ENCODE data around the gene HIVEP2.

HIVEP2 gene

GRCh38 chr6:142811923-142812322 lies 133.1 kb downstream of the HIVEP2 start:
- Histone ChIP-seq H3K4me3 (ENCODE audit: low read depth, low read length) (no peak overlapping the region), H3K27me3 (ENCODE audit: control insufficient read depth, insufficient read depth, low read length) (no peaks in the 10 kb centered on the region), H3K4me1 (ENCODE audit: control insufficient read depth, insufficient read depth, low read length) (peaks cover 16% of the 10 kb centered on the region), H3K27ac (ENCODE audit: low read depth, low read length) (no peak overlapping the region), H3K9me3 (ENCODE audit: control insufficient read depth, insufficient read depth, low read depth, low read length) (no peaks in the 10 kb centered on the region), H3K9ac (ENCODE audit: low read length) (no peak overlapping the region), H3K36me3 (ENCODE audit: control insufficient read depth, insufficient read depth, low read length) (no peaks in the 10 kb centered on the region)

- Histone ChIP-seq H3K9me3 (ENCODE audit: control insufficient read depth, insufficient read depth, low read depth, low read length) (no peaks in the 10 kb centered on the region), H3K36me3 (ENCODE audit: control insufficient read depth, insufficient read depth, low read length) (no peaks in the 10 kb centered on the region), H3K4me3 (ENCODE audit: low read depth, low read length) (no peak overlapping the region), H3K27ac (ENCODE audit: low read depth, low read length) (no peak overlapping the region), H3K27me3 (ENCODE audit: control insufficient read depth, insufficient read depth, low read length) (no peaks in the 10 kb centered on the region), H3K9ac (ENCODE audit: low read length) (no peak overlapping the region), H3K4me1 (ENCODE audit: control insufficient read depth, insufficient read depth, low read length) (peaks cover 16% of the 10 kb centered on the region)
Observed at GRCh38 chr6:142810952-142811514, 133.9 kb downstream of the HIVEP2 start.

GRCh38 chr6:142809947-142810346 lies 135.0 kb downstream of the HIVEP2 start:
- Histone ChIP-seq H3K4me3 (ENCODE audit: low read depth, low read length) (no peak overlapping the region), H3K9ac (ENCODE audit: low read length) (no peak overlapping the region), H3K9me3 (ENCODE audit: control insufficient read depth, insufficient read depth, low read depth, low read length) (no peaks in the 10 kb centered on the region), H3K4me1 (ENCODE audit: control insufficient read depth, insufficient read depth, low read length) (peaks cover 16% of the 10 kb centered on the region), H3K36me3 (ENCODE audit: control insufficient read depth, insufficient read depth, low read length) (no peaks in the 10 kb centered on the region), H3K27ac (ENCODE audit: low read depth, low read length) (no peak overlapping the region), H3K27me3 (ENCODE audit: control insufficient read depth, insufficient read depth, low read length) (no peaks in the 10 kb centered on the region)

- Histone ChIP-seq H3K27me3 (ENCODE audit: control insufficient read depth, insufficient read depth, low read length) (no peaks in the 10 kb centered on the region), H3K27ac (ENCODE audit: low read depth, low read length) (no peak overlapping the region), H3K4me3 (ENCODE audit: low read depth, low read length) (no peak overlapping the region), H3K4me1 (ENCODE audit: control insufficient read depth, insufficient read depth, low read length) (peaks cover 16% of the 10 kb centered on the region), H3K36me3 (ENCODE audit: control insufficient read depth, insufficient read depth, low read length) (no peaks in the 10 kb centered on the region), H3K9me3 (ENCODE audit: control insufficient read depth, insufficient read depth, low read depth, low read length) (no peaks in the 10 kb centered on the region), H3K9ac (ENCODE audit: low read length) (no peak overlapping the region)
Observed at GRCh38 chr6:142808405-142809061, 136.4 kb downstream of the HIVEP2 start.

DNA sequence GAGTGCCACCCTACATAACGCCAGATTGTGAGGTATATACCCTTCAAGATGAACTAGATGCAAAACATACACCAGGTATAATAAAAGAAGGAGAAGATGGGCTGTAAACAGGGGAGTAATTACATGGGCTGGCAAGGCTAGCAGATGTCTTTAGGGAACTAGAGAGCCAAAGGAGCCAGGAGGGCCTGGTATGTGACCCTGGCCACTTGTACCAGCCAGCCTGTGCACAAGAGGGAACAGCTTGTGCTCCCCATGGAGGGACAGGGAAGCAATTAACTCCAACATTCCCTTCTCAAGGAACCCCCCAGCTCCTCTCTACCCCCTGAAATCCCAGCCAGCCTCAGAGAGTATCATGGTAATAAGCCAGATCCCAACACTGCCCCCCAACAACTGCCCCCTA lies 139.9 kb downstream of the HIVEP2 start:
- no peak overlapping the region for H3K27ac ChIP-seq (ENCODE audit: low read depth, low read length)
- no peak overlapping the region for H3K4me3 ChIP-seq (ENCODE audit: low read depth, low read length)
- H3K36me3 ChIP-seq (ENCODE audit: control insufficient read depth, insufficient read depth, low read length): no peaks in the 10 kb centered on the region
- H3K27me3 ChIP-seq (ENCODE audit: control insufficient read depth, insufficient read depth, low read length): no peaks in the 10 kb centered on the region
- H3K9ac ChIP-seq (ENCODE audit: low read length): no peak overlapping the region
- H3K9me3 ChIP-seq (ENCODE audit: control insufficient read depth, insufficient read depth, low read depth, low read length): no peaks in the 10 kb centered on the region
- H3K4me1 ChIP-seq (ENCODE audit: control insufficient read depth, insufficient read depth, low read length): peaks cover 8% of the 10 kb centered on the region; the same call in 1 of the 2 replicates

DNA sequence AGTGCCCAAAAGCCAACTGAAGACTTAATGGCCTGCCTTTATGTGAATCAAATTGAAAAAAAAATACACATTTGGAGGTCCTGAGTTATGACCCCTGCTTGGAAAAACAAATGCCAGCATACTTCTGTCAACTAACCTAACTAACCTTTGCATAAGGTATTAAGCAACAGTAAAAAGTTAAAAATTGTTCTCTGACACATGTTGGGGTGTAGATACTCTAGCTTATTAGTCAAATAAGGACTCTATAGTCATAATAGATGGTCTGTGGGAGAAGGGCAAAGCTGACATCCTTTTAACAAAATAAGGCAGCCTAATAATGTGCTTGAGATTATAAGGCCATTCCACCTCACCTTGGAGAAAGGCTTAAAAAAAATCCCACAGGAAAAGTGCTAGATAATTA lies 140.5 kb downstream of the HIVEP2 start:
- no peaks in the 10 kb centered on the region for H3K36me3 ChIP-seq (ENCODE audit: control insufficient read depth, insufficient read depth, low read length)
- peaks cover 8% of the 10 kb centered on the region; the same call in 1 of the 2 replicates for H3K4me1 ChIP-seq (ENCODE audit: control insufficient read depth, insufficient read depth, low read length)

DNA sequence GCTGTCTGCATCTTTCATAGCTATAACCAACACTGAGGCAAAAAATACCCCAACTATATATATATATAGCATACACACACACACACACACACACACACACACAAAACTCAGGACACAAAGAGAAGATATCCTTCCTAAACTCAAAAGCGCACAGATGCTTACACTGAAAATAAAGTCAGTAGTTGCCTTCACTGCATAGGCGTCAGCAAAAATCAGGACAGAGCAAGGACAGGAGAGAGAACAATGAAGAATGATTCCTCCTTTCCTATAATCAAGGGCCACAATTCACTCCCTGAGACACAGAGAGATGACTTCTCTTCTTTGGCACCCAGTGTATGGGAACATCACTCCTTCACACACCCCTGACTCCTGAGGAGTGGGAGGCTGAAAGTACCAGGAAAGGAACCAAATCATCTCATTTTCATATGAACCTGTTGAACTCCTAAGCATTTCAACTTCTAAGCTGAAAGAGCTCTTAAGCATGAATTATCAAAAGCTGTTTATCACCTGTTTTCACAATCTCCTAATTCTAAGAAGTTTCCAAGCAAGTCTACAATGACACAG lies 141.4 kb downstream of the HIVEP2 start:
- no peaks in the 10 kb centered on the region for H3K27me3 ChIP-seq (ENCODE audit: control insufficient read depth, insufficient read depth, low read length)
- H3K9me3 ChIP-seq (ENCODE audit: control insufficient read depth, insufficient read depth, low read depth, low read length): no peaks in the 10 kb centered on the region
- H3K4me1 ChIP-seq (ENCODE audit: control insufficient read depth, insufficient read depth, low read length): peaks cover 8% of the 10 kb centered on the region; the same call in 1 of the 2 replicates
- no peak overlapping the region for H3K4me3 ChIP-seq (ENCODE audit: low read depth, low read length)
- H3K27ac ChIP-seq (ENCODE audit: low read depth, low read length): no peak overlapping the region
- H3K9ac ChIP-seq (ENCODE audit: low read length): no peak overlapping the region
- H3K36me3 ChIP-seq (ENCODE audit: control insufficient read depth, insufficient read depth, low read length): no peaks in the 10 kb centered on the region

More for the DNA sequence above, 140.5 kb downstream of the HIVEP2 start:
- no peak overlapping the region for H3K4me3 ChIP-seq (ENCODE audit: low read depth, low read length)
- no peaks in the 10 kb centered on the region for H3K27me3 ChIP-seq (ENCODE audit: control insufficient read depth, insufficient read depth, low read length)
- no peak overlapping the region for H3K9ac ChIP-seq (ENCODE audit: low read length)
- H3K27ac ChIP-seq (ENCODE audit: low read depth, low read length): no peak overlapping the region
- no peaks in the 10 kb centered on the region for H3K9me3 ChIP-seq (ENCODE audit: control insufficient read depth, insufficient read depth, low read depth, low read length)

GRCh38 chr6:142803032-142803431 lies 141.9 kb downstream of the HIVEP2 start:
- no peak overlapping the region for H3K27ac ChIP-seq (ENCODE audit: low read depth, low read length)
- no peaks in the 10 kb centered on the region for H3K36me3 ChIP-seq (ENCODE audit: control insufficient read depth, insufficient read depth, low read length)
- H3K27me3 ChIP-seq (ENCODE audit: control insufficient read depth, insufficient read depth, low read length): no peaks in the 10 kb centered on the region
- no peak overlapping the region for H3K9ac ChIP-seq (ENCODE audit: low read length)
- H3K4me1 ChIP-seq (ENCODE audit: control insufficient read depth, insufficient read depth, low read length): peaks cover 8% of the 10 kb centered on the region; the same call in 1 of the 2 replicates
- no peaks in the 10 kb centered on the region for H3K9me3 ChIP-seq (ENCODE audit: control insufficient read depth, insufficient read depth, low read depth, low read length)
- no peak overlapping the region for H3K4me3 ChIP-seq (ENCODE audit: low read depth, low read length)

- Histone ChIP-seq H3K36me3 (ENCODE audit: control insufficient read depth, insufficient read depth, low read length) (no peaks in the 10 kb centered on the region), H3K4me3 (ENCODE audit: low read depth, low read length) (no peak overlapping the region), H3K27me3 (ENCODE audit: control insufficient read depth, insufficient read depth, low read length) (no peaks in the 10 kb centered on the region), H3K27ac (ENCODE audit: low read depth, low read length) (no peak overlapping the region), H3K9me3 (ENCODE audit: control insufficient read depth, insufficient read depth, low read depth, low read length) (no peaks in the 10 kb centered on the region), H3K9ac (ENCODE audit: low read length) (no peak overlapping the region), H3K4me1 (ENCODE audit: control insufficient read depth, insufficient read depth, low read length) (peaks cover 8% of the 10 kb centered on the region; the same call in 1 of the 2 replicates)
Observed at GRCh38 chr6:142802124-142802523, 142.9 kb downstream of the HIVEP2 start.

DNA sequence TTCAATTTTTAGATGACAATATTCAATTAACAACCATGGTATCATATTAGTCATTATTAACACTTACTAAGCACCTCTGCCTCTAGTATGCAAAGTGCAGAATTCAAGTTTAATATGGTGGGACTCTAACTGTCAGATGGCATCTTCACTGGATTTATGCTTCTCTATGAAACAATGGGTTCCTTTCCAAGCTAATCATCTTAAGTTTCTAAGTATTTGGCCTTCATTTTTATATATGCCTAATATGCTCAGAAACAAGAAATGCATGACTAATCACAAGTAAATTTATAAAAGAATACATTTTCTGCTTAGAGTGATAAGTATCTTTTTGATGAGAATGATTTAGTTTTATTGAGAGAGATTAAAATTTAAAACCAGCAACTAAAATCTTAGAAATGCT lies 144.7 kb downstream of the HIVEP2 start:
- no peaks in the 10 kb centered on the region for H3K36me3 ChIP-seq (ENCODE audit: control insufficient read depth, insufficient read depth, low read length)
- no peaks in the 10 kb centered on the region for H3K9me3 ChIP-seq (ENCODE audit: control insufficient read depth, insufficient read depth, low read depth, low read length)
- H3K27me3 ChIP-seq (ENCODE audit: control insufficient read depth, insufficient read depth, low read length): no peaks in the 10 kb centered on the region
- H3K9ac ChIP-seq (ENCODE audit: low read length): no peak overlapping the region
- no peak overlapping the region for H3K27ac ChIP-seq (ENCODE audit: low read depth, low read length)
- no peak overlapping the region for H3K4me3 ChIP-seq (ENCODE audit: low read depth, low read length)
- peaks cover 10% of the 10 kb centered on the region; the same call in 1 of the 2 replicates for H3K4me1 ChIP-seq (ENCODE audit: control insufficient read depth, insufficient read depth, low read length)

DNA sequence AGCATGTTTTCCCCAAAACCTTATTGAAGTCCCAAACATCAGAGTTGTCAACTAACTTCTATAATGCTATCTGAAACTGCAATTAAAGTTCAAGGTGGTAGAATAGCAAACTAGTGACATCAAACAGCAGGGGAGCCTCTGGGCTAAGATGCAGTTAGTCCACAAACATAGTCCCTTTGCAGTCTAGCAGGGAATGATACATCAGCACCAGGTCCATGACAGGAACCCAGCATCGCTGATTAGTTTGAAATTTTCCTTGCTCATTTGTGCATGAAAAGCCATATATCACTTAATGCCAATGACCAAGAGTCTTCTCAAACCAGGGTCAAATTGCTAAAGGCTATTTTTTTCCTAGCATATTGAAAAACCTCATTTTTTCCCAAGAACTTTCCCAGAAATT lies 145.3 kb downstream of the HIVEP2 start:
- no peak overlapping the region for H3K9ac ChIP-seq (ENCODE audit: low read length)
- no peaks in the 10 kb centered on the region for H3K27me3 ChIP-seq (ENCODE audit: control insufficient read depth, insufficient read depth, low read length)
- no peak overlapping the region for H3K27ac ChIP-seq (ENCODE audit: low read depth, low read length)
- H3K36me3 ChIP-seq (ENCODE audit: control insufficient read depth, insufficient read depth, low read length): no peaks in the 10 kb centered on the region
- H3K9me3 ChIP-seq (ENCODE audit: control insufficient read depth, insufficient read depth, low read depth, low read length): no peaks in the 10 kb centered on the region
- peaks cover 10% of the 10 kb centered on the region; the same call in 1 of the 2 replicates for H3K4me1 ChIP-seq (ENCODE audit: control insufficient read depth, insufficient read depth, low read length)
- no peak overlapping the region for H3K4me3 ChIP-seq (ENCODE audit: low read depth, low read length)

Measured in HUES6 (cell line).